Right lobe of liver (tissue), 6 donors: ENCODE data around the gene ZNF438. TPM values are rescaled to one million over a fixed set of nuclear protein-coding genes. Genes with fewer than 3 reads are reported as not detected.

Source experiments
- ATAC-seq, 4 donors: fragments of 200-7000 bp; cut with Tn5 transposase; one replicate each; pipeline ENCODE4 v1.9.1; 2020; ENCODE audit warnings: mild to moderate bottlenecking in 4 of 4, moderate library complexity in 4 of 4
- DNase-seq, 3 donors: peaks; one replicate each; pipeline ENCODE4 v3.0.0-alpha.2; 2020
- H3K27ac ChIP-seq, 3 donors: fragments of 200-600 bp; one replicate each; pipeline ENCODE4 v1.8.0; 2022
- H3K27me3 ChIP-seq, 2 donors: fragments of 200-600 bp; one replicate each; pipeline ENCODE4 v1.8.0; 2022
- H3K36me3 ChIP-seq, 4 donors: fragments of 200-600 bp; sonication (generic) in 1 of 4; one replicate each; pipeline versions ENCODE4 v1.5.1 to v1.8.0; 2017 to 2022; ENCODE audit warnings: control low read depth in 1 of 4
- H3K4me1 ChIP-seq, 4 donors: fragments of 200-600 bp; sonication (generic) in 1 of 4; one replicate each; pipeline versions ENCODE4 v1.5.1 to v1.8.0; 2017 to 2022; ENCODE audit warnings: control low read depth in 1 of 4
- H3K4me3 ChIP-seq, 3 donors: fragments of 200-600 bp; one replicate each; pipeline ENCODE4 v1.8.0; 2022
- H3K9me3 ChIP-seq, 4 donors: fragments of 200-600 bp; sonication (generic) in 1 of 4; one replicate each; pipeline versions ENCODE4 v1.5.1 to v1.8.0; 2017 to 2022; ENCODE audit warnings: control low read depth in 1 of 4
- POLR2A ChIP-seq: fragments of 450-650 bp; IDR thresholded peaks from one replicate; pipeline ENCODE4 v1.6.1; 2017; ENCODE audit warnings: antibody characterized with exemption, mild to moderate bottlenecking
- WGBS: methylation state at CpG from one replicate; pipeline ENCODE4 v1.1.6; 2018; ENCODE audit warnings: low coverage, low lambda C conversion rate; ENCODE audit not compliant: insufficient coverage; ENCODE audit errors: missing lambda C conversion rate; 5-methylcytosine and 5-hydroxymethylcytosine counted together
- intact Hi-C, 2 donors: fragments of 100-400 bp; cut with DNase I; formaldehyde crosslinking; loops; one replicate each; pipeline versions ENCODE4 v1.11.2 to v1.14.1; 2022
- total RNA-seq, 6 experiments: library from RNA; depleted of rRNA in 2 of 6; stranded (reverse); fragments of >200 nt in 2 of 6; fragmentation: NEBNext Ultra II Directional in 3 of 6; extraction: Animal tissue kit (Norgen Biotek cat#: 25700) in 3 of 6; gene quantifications; one replicate each; pipeline versions ENCODE4 v1.1.0 to v1.2.4, GENCODE V29; 2016 to 2023
- TF ChIP-seq, protein P1 (sequence below), 4 donors: fragments of 200-600 bp in 3 of 4; fragments of 450-650 bp in 1 of 4; IDR thresholded peaks; one replicate each; pipeline versions ENCODE4 v1.5.1 to v1.8.0; 2016 to 2022; ENCODE audit warnings: antibody characterized with exemption in 4 of 4, mild to moderate bottlenecking in 2 of 4
- donor health status: DM: no; HTN: yes; CAD: no.
- donor health status: DM: no; HTN: no; CAD: no.
- donor health status: DM: no; HTN: no; CAD: no.
- donor health status: DM: no; HTN: yes; CAD: no.
- donor health status: DM: no; HTN: yes; CAD: no.

ZNF438 gene
- total RNA-seq, 6 experiments from 2014 or later, result 2.5 to 5.2 (median 3.3) TPM

DNA sequence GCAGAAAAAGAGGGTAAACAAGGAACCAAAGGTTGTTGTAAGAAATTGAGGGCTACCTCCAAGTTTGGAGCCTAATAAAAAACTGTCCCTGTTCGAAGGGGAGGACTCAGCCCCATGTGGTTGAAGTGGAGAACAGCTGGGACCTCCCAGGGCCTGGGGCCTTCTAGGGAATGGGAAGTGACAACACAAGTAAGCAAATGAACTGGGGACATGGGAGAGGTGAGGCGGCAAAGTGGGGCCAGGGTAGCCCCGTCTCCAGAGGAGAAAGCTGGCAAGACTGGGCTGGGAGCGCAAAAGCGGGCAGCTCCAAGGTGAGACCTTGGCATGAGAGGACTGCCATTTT is 198.1 kb downstream of the ZNF438 start:
- H3K4me3 ChIP-seq, result no peak overlapping the region
- WGBS, result 90% methylated on average over 4 of the region's 5 CpGs
- ATAC-seq (no peak), DNase-seq (no peak)
- intact Hi-C loops, result no loop called here
- H3K4me1 ChIP-seq, result no peaks in the 10 kb centered on the region
- no peaks in the 10 kb centered on the region for H3K36me3 ChIP-seq
- H3K27me3 ChIP-seq, result no peaks in the 10 kb centered on the region
- no peaks in the 10 kb centered on the region for H3K9me3 ChIP-seq
- no peak overlapping the region for H3K27ac ChIP-seq
- TF ChIP-seq, protein P1, sequence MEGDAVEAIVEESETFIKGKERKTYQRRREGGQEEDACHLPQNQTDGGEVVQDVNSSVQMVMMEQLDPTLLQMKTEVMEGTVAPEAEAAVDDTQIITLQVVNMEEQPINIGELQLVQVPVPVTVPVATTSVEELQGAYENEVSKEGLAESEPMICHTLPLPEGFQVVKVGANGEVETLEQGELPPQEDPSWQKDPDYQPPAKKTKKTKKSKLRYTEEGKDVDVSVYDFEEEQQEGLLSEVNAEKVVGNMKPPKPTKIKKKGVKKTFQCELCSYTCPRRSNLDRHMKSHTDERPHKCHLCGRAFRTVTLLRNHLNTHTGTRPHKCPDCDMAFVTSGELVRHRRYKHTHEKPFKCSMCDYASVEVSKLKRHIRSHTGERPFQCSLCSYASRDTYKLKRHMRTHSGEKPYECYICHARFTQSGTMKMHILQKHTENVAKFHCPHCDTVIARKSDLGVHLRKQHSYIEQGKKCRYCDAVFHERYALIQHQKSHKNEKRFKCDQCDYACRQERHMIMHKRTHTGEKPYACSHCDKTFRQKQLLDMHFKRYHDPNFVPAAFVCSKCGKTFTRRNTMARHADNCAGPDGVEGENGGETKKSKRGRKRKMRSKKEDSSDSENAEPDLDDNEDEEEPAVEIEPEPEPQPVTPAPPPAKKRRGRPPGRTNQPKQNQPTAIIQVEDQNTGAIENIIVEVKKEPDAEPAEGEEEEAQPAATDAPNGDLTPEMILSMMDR (IDR thresholded peaks at IDR 0.05), result no peak
- TF ChIP-seq POLR2A, result no peak

DNA sequence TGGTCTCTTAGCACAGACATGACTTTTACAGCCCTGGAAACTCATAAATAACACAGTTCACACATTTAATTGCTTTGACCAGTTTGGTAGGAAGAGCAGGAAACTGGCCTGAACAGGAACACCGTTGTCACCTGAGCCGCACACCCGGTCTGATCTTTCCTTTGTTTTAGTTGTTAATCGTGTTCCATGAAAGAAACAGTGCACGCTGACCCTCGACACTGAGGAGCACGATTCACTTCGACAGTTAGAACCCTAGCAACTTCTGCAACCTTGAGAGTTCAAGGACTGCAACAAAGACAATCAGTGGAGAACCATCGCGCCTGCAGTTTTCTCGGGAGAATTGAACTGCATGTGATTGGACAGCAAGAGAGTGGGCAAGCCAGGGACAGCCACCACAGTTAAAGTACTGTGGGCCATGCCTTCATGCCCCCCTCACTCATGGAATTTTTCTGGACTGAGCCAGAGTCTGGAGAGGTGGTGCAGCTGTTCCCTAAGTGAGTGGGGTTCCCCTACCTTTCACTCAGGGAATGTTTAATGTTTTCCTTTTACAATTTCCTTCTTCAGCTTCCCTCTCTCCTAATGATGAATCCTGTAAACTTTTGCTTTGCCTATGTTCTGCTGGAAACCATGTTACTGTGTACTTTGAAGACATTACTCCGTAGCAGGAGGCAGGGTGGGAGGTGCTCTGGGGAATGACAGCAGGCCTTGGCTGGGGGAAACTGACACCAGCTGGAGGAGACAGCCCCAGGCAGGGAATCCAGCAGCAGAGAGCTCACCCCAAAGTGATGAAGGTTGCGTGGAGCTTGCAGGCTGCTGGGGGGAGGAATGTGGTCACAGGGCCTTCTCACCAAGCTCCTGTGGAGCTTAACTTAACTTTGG is 198.7 kb downstream of the ZNF438 start:
- Histone ChIP-seq H3K9me3 (no peaks in the 10 kb centered on the region), H3K4me1 (no peaks in the 10 kb centered on the region), H3K4me3 (no peak overlapping the region), H3K27ac (no peak overlapping the region), H3K36me3 (no peaks in the 10 kb centered on the region), H3K27me3 (no peaks in the 10 kb centered on the region)
- TF ChIP-seq, protein P1 (IDR thresholded peaks at IDR 0.05), result no peak
- no peak for TF ChIP-seq POLR2A
- DNase-seq, result no peak
- no peak for ATAC-seq
- WGBS, result 59% methylated on average over 12 of the region's 13 CpGs
- intact Hi-C loops, result no loop called here

DNA sequence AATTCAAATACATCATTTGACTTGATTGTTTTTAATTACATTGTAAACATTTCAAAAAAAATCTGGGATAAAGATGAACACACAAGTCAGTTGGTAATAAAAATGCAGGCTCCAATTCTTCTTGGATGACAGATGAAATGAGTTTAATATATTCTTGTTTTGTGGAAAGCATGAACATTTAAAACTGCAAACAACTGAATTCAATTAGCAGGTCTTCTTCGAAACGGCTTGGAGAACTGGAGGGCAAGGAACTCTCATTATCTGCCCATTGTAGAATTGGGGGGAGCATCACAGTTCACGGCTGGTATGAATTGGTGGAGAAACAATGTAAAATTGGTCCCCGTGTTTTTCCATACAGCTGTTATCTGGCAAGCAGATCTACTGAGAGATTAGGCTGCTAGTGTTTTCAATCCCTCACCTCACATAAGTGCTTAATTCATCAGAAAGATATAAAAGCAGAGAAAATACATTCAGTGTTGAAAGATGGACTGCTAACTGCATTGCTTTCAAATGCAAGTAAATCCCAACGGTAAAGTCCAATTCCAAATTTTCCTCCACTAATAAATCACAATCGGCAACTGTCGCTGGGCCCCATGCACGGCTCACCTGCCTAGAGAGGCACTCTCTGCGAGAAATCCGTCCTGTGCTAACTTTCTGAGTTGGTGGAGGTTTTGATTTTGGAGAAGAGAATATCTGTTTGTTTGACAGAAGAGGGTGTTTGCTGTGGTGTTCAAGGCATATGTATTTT is 199.5 kb downstream of the ZNF438 start:
- Histone ChIP-seq H3K4me1 (no peaks in the 10 kb centered on the region), H3K4me3 (no peak overlapping the region), H3K27me3 (no peaks in the 10 kb centered on the region), H3K27ac (no peak overlapping the region), H3K9me3 (no peaks in the 10 kb centered on the region), H3K36me3 (no peaks in the 10 kb centered on the region)
- ATAC-seq (no peak), DNase-seq (no peak)
- WGBS, result 79% methylated on average over 9 of the region's 10 CpGs
- TF ChIP-seq POLR2A, result no peak
- intact Hi-C loops, result no loop called here

DNA sequence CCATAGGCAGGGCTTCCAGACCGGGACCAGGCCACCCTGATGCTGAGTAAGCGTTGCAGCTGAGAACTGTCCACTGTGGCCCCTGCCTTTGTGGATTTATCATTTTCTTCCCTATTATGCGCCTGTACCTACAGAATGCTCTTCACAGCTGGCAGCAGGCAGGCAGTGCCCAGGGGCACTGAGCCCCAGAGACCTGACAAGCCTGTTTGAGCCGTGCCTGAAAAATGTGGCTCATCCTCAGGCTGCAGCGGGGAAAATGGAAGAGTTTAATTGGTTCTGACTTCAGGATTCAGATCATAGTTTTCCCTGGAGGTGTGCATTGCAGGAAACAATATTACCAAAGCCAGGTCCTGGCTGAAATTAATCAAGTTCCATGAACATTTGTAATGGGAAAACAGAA is 200.2 kb downstream of the ZNF438 start:
- H3K27ac ChIP-seq, result no peak overlapping the region
- H3K36me3 ChIP-seq, result no peaks in the 10 kb centered on the region
- DNase-seq (no peak), ATAC-seq (no peak)
- no peaks in the 10 kb centered on the region for H3K9me3 ChIP-seq
- H3K27me3 ChIP-seq, result no peaks in the 10 kb centered on the region
- intact Hi-C loops, result no loop called here
- TF ChIP-seq, protein P1 (IDR thresholded peaks at IDR 0.05), result no peak
- TF ChIP-seq POLR2A, result no peak
- 80% methylated on average over 4 of the region's 5 CpGs for WGBS
- H3K4me1 ChIP-seq, result no peaks in the 10 kb centered on the region
- H3K4me3 ChIP-seq, result no peak overlapping the region
